Ramos (cell line): Measurements from ENCODE around the gene ARHGAP20.

ENCODE experiments used
- in situ Hi-C: fragments of 300-500 bp; cut with MboI; formaldehyde crosslinking; loops from one replicate; pipeline ENCODE4 v1.14.3; 2022; ENCODE audit warnings: low sequenced_read_pairs; ENCODE audit not compliant: unreplicated experiment

The ARHGAP20 gene

GRCh38 chr11:110614031-110614430 lies 98.2 kb downstream of the ARHGAP20 start:
- in situ Hi-C loops: no loop called here

GRCh38 chr11:110613197-110613918 lies 98.9 kb downstream of the ARHGAP20 start:
- in situ Hi-C loops: no loop called here

GRCh38 chr11:110606415-110606814 lies 105.8 kb downstream of the ARHGAP20 start:
- in situ Hi-C loops: no loop called here

GRCh38 chr11:110601936-110602335 lies 110.3 kb downstream of the ARHGAP20 start:
- in situ Hi-C loops: no loop called here

GRCh38 chr11:110600322-110600721 lies 111.9 kb downstream of the ARHGAP20 start:
- in situ Hi-C loops: no loop called here

GRCh38 chr11:110599207-110599606 lies 113.0 kb downstream of the ARHGAP20 start:
- in situ Hi-C loops: no loop called here

GRCh38 chr11:110598725-110599124 lies 113.5 kb downstream of the ARHGAP20 start:
- in situ Hi-C loops: no loop called here

- in situ Hi-C loops: no loop called here
These were observed 124.3 kb downstream of the ARHGAP20 start for GRCh38 chr11:110587972-110588371.

- in situ Hi-C loops: no loop called here
These were observed 125.1 kb downstream of the ARHGAP20 start for GRCh38 chr11:110587129-110587528.

GRCh38 chr11:110584150-110584549 lies 128.1 kb downstream of the ARHGAP20 start:
- in situ Hi-C loops: no loop called here

- in situ Hi-C loops: no loop called here
These were observed 129.4 kb downstream of the ARHGAP20 start for GRCh38 chr11:110582728-110583432.

GRCh38 chr11:110580571-110580970 lies 131.7 kb downstream of the ARHGAP20 start:
- in situ Hi-C loops: no loop called here

GRCh38 chr11:110573411-110573810 lies 138.8 kb downstream of the ARHGAP20 start:
- in situ Hi-C loops: no loop called here

GRCh38 chr11:110571081-110571720 lies 141.0 kb downstream of the ARHGAP20 start:
- in situ Hi-C loops: no loop called here

GRCh38 chr11:110566577-110566976 lies 145.7 kb downstream of the ARHGAP20 start:
- in situ Hi-C loops: no loop called here

GRCh38 chr11:110565357-110566336 lies 146.6 kb downstream of the ARHGAP20 start:
- in situ Hi-C loops: no loop called here

- in situ Hi-C loops: no loop called here
These were observed 147.4 kb downstream of the ARHGAP20 start for GRCh38 chr11:110564676-110565356.

- in situ Hi-C loops: no loop called here
These were observed 167.5 kb downstream of the ARHGAP20 start for GRCh38 chr11:110544779-110545178.

- in situ Hi-C loops: no loop called here
These were observed 174.1 kb downstream of the ARHGAP20 start for GRCh38 chr11:110538154-110538553.
